GM11168 (cell line): ENCODE measurements around the gene POU2F3.

ENCODE experiments used
- in situ Hi-C: fragments of 300-500 bp; cut with MboI; formaldehyde crosslinking; loops from one replicate; pipeline ENCODE4 v1.12.0; 2022; ENCODE audit warnings: low sequenced_read_pairs; ENCODE audit not compliant: unreplicated experiment

POU2F3 gene

DNA sequence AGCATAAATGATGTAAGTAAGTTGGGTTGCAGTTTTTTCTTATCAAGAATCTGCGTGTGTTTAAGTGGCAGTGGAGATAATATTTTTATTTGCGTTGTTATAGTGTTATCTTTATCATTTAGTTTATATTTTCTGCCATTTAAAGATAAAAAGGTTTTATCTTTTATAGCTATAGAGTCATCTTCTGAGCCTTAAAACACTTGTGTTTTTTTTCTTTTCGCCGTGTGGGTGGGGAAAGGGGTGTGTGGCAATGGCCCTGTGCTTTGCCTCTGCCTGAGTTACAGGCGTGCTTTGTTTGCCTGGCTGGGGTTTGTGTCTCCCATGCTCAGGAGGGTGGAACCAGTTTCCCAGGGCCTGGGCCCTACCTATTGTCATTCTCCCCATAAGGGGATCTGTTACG, 112.5 kb downstream of the POU2F3 start:
- in situ Hi-C loops, result no loop called here

DNA sequence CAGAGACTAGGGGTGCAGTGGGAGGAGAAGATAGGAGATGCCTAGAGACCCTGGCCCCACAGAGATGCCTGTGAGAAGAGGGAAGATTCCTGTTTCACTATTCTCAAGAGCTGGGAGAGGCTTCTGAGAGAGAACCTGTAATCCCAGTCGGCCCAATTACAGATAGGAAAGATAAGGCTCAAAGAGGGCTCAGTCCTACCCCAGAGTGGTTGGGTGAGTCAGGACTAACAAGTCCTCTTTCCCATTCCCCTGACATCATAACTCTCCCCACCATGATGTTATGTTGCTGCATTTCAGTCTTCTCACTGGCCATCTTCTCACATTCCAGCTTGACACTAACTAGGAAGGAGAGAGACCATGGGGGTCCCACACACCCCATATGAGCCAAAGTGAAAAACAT, 114.1 kb downstream of the POU2F3 start:
- in situ Hi-C loops, result no loop called here

DNA sequence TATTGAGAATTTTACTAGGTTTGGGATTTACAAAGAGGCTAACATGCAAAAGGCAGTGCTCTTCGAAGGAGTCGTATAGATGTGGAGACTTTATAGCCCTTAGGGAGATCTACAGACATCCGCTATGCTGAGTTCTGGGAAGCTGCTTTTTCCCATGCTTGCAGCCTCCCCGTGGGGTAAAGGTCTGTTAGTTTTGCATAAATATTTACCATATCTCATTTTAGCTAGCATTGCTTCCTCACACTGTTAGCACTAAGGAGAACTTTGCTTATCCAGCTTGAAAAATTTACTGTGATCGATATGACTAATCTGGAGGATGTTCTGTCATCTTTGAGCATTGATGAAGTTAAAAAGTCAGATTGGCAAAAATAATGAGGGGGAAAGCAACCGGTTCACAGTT, 114.8 kb downstream of the POU2F3 start:
- in situ Hi-C loops, result no loop called here

DNA sequence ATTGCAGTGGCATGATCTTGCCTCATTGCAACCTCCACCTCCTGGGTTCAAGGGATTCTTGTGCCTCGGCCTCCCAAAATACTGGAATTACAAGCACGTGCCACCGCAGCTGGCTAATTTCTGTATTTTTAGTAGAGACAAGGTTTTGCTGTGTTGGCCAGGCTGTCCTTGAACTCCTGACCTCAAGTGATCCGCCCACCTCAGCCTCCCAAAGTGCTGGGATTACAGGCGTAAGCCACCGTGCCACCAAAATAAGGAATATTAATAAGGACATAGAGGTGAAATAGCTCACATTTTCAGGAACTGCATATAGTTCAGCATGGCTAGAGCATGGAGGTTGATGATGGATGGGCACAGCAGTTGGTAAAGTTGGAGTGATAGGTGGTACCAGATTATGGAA, 117.7 kb downstream of the POU2F3 start:
- in situ Hi-C loops, result no loop called here

DNA sequence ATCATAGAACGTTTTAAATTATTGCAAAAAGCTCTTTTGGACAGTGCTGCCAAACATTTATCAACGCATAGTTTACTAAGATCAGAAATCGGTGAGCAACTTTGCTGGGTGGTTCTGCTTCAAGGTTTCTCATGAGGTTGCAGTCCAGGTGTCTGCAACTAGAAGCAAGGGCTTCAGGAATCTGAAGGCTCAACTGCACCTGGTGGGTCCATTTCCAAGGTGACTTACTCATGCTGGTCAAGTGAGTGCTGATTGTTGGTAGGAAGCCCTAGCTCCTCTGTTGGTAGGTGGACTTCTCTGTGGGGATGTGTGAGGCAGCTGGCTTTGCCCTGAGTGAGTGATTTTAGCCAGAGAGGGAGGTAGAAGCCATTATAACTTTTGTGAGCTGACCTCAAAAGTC, 118.8 kb downstream of the POU2F3 start:
- in situ Hi-C loops, result no loop called here

DNA sequence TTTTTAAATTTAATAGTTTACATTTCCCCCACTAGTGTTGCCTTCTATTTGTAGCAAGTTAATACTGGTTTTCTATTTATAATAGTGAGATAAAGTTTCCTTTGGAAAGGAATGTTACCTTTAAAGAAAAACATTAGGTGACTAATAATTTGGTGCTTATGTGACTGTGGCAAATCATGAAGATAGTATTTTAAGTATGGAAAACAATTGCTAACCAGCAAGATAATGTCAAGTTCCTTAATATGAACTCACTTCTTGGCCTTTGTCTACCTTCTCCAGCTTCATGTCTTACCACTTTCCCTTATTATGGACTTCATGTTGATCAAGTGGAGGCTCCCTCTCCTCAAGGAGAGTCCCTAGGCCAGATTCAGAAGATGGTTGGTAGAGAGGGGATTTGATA, 123.5 kb downstream of the POU2F3 start:
- in situ Hi-C loops, result no loop called here

DNA sequence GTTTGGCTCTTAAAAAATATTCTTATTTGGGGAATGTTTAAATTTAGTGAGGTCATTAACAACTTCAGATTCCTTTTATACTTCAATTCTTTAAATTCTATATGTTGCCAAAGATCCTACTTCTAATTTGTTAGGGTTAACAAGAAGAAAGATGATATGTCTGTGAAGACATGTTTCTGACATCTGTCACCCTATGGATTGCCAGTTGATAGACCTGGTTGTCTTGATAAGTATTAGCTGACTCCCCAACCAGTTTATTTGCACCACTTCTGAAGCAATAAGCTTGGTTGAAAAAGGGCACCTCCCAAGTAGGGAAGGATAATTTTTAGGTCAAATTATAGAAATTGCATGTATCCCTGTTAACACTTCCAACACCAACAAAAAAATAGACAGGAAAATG, 125.6 kb downstream of the POU2F3 start:
- in situ Hi-C loops, result no loop called here
